DOHH2 (cell line): ENCODE data around the gene BEND5.

ENCODE experiments used
- H3F3A ChIP-seq: fragments of 200-600 bp; sonication (generic), shearing (Covaris generic); 2 replicates; pipeline ENCODE4 v1.6.0; 2016; ENCODE audit warnings: antibody characterized with exemption, mild to moderate bottlenecking; ENCODE audit not compliant: control insufficient read depth, insufficient read depth
- H3K27ac ChIP-seq: fragments of 200-600 bp; sonication (generic); 2 replicates; pipeline ENCODE4 v1.5.1; 2014; ENCODE audit warnings: low read depth, mild to moderate bottlenecking, low read length, moderate library complexity
- H3K27me3 ChIP-seq: fragments of 200-600 bp; sonication (generic); 2 replicates; pipeline ENCODE4 v1.6.1; 2014; ENCODE audit warnings: mild to moderate bottlenecking, low read length, mixed read lengths; ENCODE audit not compliant: control insufficient read depth
- H3K36me3 ChIP-seq: fragments of 200-600 bp; sonication (generic); 2 replicates; pipeline ENCODE4 v1.6.1; 2014; ENCODE audit warnings: mild to moderate bottlenecking, low read length, moderate library complexity, mixed read lengths; ENCODE audit not compliant: control insufficient read depth
- H3K4me1 ChIP-seq: fragments of 200-600 bp; sonication (generic); 2 replicates; pipeline ENCODE4 v1.6.1; 2014; ENCODE audit warnings: mild to moderate bottlenecking, low read length, mixed read lengths; ENCODE audit not compliant: control insufficient read depth
- H3K4me2 ChIP-seq: fragments of 200-600 bp; sonication (generic); 2 replicates; pipeline ENCODE4 v1.6.0; 2014; ENCODE audit warnings: mild to moderate bottlenecking, low read length, moderate library complexity
- H3K4me3 ChIP-seq: fragments of 200-600 bp; sonication (generic); 2 replicates; pipeline ENCODE4 v1.5.1; 2014; ENCODE audit warnings: mild to moderate bottlenecking, low read length, mixed read lengths
- H3K79me2 ChIP-seq: fragments of 200-600 bp; sonication (generic); 2 replicates; pipeline ENCODE4 v1.6.1; 2014; ENCODE audit warnings: mild to moderate bottlenecking, low read length, mixed read lengths; ENCODE audit not compliant: control insufficient read depth
- H3K9me2 ChIP-seq: fragments of 200-600 bp; sonication (generic); replicated peaks from 2 replicates; pipeline ENCODE4 v1.6.1; 2014; ENCODE audit warnings: mild to moderate bottlenecking, low read length, mixed read lengths; ENCODE audit not compliant: control insufficient read depth
- H3K9me3 ChIP-seq: fragments of 200-600 bp; sonication (generic); 2 replicates; pipeline ENCODE4 v1.6.1; 2014; ENCODE audit warnings: antibody characterized with exemption, low read length, mixed read lengths; ENCODE audit not compliant: control insufficient read depth, insufficient read depth
- H4K20me1 ChIP-seq: fragments of 200-600 bp; sonication (generic); 2 replicates; pipeline ENCODE4 v1.6.0; 2014; ENCODE audit warnings: low read depth, mild to moderate bottlenecking, antibody characterized with exemption, low read length, moderate library complexity; ENCODE audit not compliant: control insufficient read depth, insufficient read depth
- EZH2phosphoT487 ChIP-seq: fragments of 200-600 bp; sonication (generic); IDR thresholded peaks from 2 replicates; pipeline ENCODE4 v1.6.1; 2017; ENCODE audit warnings: borderline replicate concordance, mild to moderate bottlenecking, antibody characterized with exemption, low read length, moderate library complexity, mixed read lengths
- TF ChIP-seq, protein P1 (sequence below): fragments of 200-600 bp; sonication (generic); IDR thresholded peaks from one replicate; pipeline ENCODE4 v1.5.1; 2014; ENCODE audit warnings: antibody characterized with exemption, mild to moderate bottlenecking, low read depth, low read length; ENCODE audit not compliant: poor library complexity, severe bottlenecking

The BEND5 gene

GRCh38 chr1:48771561-48771960, 5.1 kb downstream of the BEND5 start:
- Histone ChIP-seq H3K9me3 (no peaks in the 10 kb centered on the region), H3K9me2 (no peaks in the 10 kb centered on the region), H3K4me2 (no peak overlapping the region), H3K27me3 (peaks cover 23% of the 10 kb centered on the region), H3K4me1 (peaks cover 25% of the 10 kb centered on the region), H3K36me3 (no peaks in the 10 kb centered on the region), H3K4me3 (no peak overlapping the region), H3K79me2 (no peaks in the 10 kb centered on the region), H3K27ac (no peak overlapping the region), H3F3A (no peaks in the 10 kb centered on the region), H4K20me1 (no peaks in the 10 kb centered on the region)
- no peak for TF ChIP-seq EZH2phosphoT487
- TF ChIP-seq, protein P1, sequence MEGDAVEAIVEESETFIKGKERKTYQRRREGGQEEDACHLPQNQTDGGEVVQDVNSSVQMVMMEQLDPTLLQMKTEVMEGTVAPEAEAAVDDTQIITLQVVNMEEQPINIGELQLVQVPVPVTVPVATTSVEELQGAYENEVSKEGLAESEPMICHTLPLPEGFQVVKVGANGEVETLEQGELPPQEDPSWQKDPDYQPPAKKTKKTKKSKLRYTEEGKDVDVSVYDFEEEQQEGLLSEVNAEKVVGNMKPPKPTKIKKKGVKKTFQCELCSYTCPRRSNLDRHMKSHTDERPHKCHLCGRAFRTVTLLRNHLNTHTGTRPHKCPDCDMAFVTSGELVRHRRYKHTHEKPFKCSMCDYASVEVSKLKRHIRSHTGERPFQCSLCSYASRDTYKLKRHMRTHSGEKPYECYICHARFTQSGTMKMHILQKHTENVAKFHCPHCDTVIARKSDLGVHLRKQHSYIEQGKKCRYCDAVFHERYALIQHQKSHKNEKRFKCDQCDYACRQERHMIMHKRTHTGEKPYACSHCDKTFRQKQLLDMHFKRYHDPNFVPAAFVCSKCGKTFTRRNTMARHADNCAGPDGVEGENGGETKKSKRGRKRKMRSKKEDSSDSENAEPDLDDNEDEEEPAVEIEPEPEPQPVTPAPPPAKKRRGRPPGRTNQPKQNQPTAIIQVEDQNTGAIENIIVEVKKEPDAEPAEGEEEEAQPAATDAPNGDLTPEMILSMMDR: no peak

GRCh38 chr1:48767975-48768510, 8.6 kb downstream of the BEND5 start:
- Histone ChIP-seq H3K9me3 (no peaks in the 10 kb centered on the region), H4K20me1 (no peaks in the 10 kb centered on the region), H3K4me2 (peak overlapping the region; percentile 17; the same call in 1 of the 2 replicates), H3K27ac (no peak overlapping the region), H3K36me3 (no peaks in the 10 kb centered on the region), H3K4me3 (0 out of 2 replicates have a peak overlapping the region, but pooled peaks have one; percentile 20), H3K9me2 (no peaks in the 10 kb centered on the region; the same call in 1 of the 2 replicates), H3F3A (no peaks in the 10 kb centered on the region), H3K27me3 (no peaks in the 10 kb centered on the region), H3K4me1 (peaks cover 18% of the 10 kb centered on the region), H3K79me2 (no peaks in the 10 kb centered on the region)
- TF ChIP-seq, protein P1: no peak
- no peak for TF ChIP-seq EZH2phosphoT487

- H3K9me3 ChIP-seq: no peaks in the 10 kb centered on the region
- no peaks in the 10 kb centered on the region for H3K36me3 ChIP-seq
- H3K79me2 ChIP-seq: no peaks in the 10 kb centered on the region
- H3K4me2 ChIP-seq: no peak overlapping the region
- H3K27me3 ChIP-seq: no peaks in the 10 kb centered on the region
- no peaks in the 10 kb centered on the region for H3F3A ChIP-seq
- peaks cover 18% of the 10 kb centered on the region for H3K4me1 ChIP-seq
- TF ChIP-seq, protein P1: no peak
- no peak for TF ChIP-seq EZH2phosphoT487
- no peaks in the 10 kb centered on the region; the same call in 1 of the 2 replicates for H3K9me2 ChIP-seq
- no peak overlapping the region for H3K27ac ChIP-seq
- no peaks in the 10 kb centered on the region for H4K20me1 ChIP-seq
- H3K4me3 ChIP-seq: no peak overlapping the region
Observed at GRCh38 chr1:48765335-48765734, 11.4 kb downstream of the BEND5 start.
